Measurements from ENCODE around the gene PSMD3. TPM values are rescaled to one million over a fixed set of nuclear protein-coding genes. Genes with fewer than 3 reads are reported as not detected.

PSMD3 gene
- total and polyA plus RNA-seq, 9 donors, result 48.2 to 88.4 (median 73.4) TPM

GRCh38 chr17:39963829-39964228, 16.8 kb upstream of the PSMD3 start:
- 79 to 82% (median 82%) methylated on average over 6 of the region's 6 CpGs for WGBS, 3 donors
- intact Hi-C loops (cut with DNase I), result loop anchor here in 1 of 4 donors (10.0 kb wide), 1 partner anchor 49 kb away; the partner anchor contains the start of gene GSDMB
- TF ChIP-seq POLR2A (IDR thresholded peaks at IDR 0.05), result no peak
- TF ChIP-seq CTCF (IDR thresholded peaks at IDR 0.05), result no peak
- no peak for TF ChIP-seq EP300 (IDR thresholded peaks at IDR 0.05)
- Histone ChIP-seq H3K4me3 (no peak overlapping the region), H3K27me3 (no peaks in the 10 kb centered on the region), H3K27ac (no peak overlapping the region), H3K4me1 (ENCODE audit: insufficient read depth) (no peaks in the 10 kb centered on the region), H3K9me3 (no peaks in the 10 kb centered on the region), H3K36me3 (no peaks in the 10 kb centered on the region)
- no peak for DNase-seq

- H3K4me1 ChIP-seq (ENCODE audit: insufficient read depth), result no peaks in the 10 kb centered on the region
- H3K27me3 ChIP-seq, result no peaks in the 10 kb centered on the region
- DNase-seq, result no peak
- intact Hi-C loops (cut with DNase I), result loop anchor here in 1 of 4 donors (10.0 kb wide), 1 partner anchor 50 kb away; the partner anchor contains the start of gene GSDMB
- no peaks in the 10 kb centered on the region for H3K9me3 ChIP-seq
- no peak overlapping the region for H3K27ac ChIP-seq
- no peak overlapping the region for H3K4me3 ChIP-seq
- WGBS, 3 donors, result 43 to 59% (median 58%) methylated on average over 8 of the region's 8 CpGs
- no peak for TF ChIP-seq POLR2A (IDR thresholded peaks at IDR 0.05)
- TF ChIP-seq CTCF (IDR thresholded peaks at IDR 0.05), result no peak
- TF ChIP-seq EP300 (IDR thresholded peaks at IDR 0.05), result no peak
- no peaks in the 10 kb centered on the region for H3K36me3 ChIP-seq
Measured at GRCh38 chr17:39965017-39965699, 15.4 kb upstream of the PSMD3 start.

GRCh38 chr17:39966771-39967170, 13.8 kb upstream of the PSMD3 start:
- no peak for DNase-seq
- no peak overlapping the region for H3K4me3 ChIP-seq
- intact Hi-C loops (cut with DNase I), result loop anchor here in 1 of 4 donors (10.0 kb wide), 1 partner anchor 52 kb away; the partner anchor contains the start of gene GSDMB
- TF ChIP-seq POLR2A (IDR thresholded peaks at IDR 0.05), result no peak
- TF ChIP-seq EP300 (IDR thresholded peaks at IDR 0.05), result no peak
- TF ChIP-seq CTCF (IDR thresholded peaks at IDR 0.05), result no peak
- H3K27ac ChIP-seq, result no peak overlapping the region
- WGBS, 3 donors, result 89 to 90% (median 90%) methylated on average over 6 of the region's 6 CpGs
- H3K36me3 ChIP-seq, result no peaks in the 10 kb centered on the region
- no peaks in the 10 kb centered on the region for H3K27me3 ChIP-seq
- H3K9me3 ChIP-seq, result no peaks in the 10 kb centered on the region
- H3K4me1 ChIP-seq (ENCODE audit: insufficient read depth), result no peaks in the 10 kb centered on the region

- Histone ChIP-seq H3K9me3 (no peaks in the 10 kb centered on the region), H3K4me1 (ENCODE audit: insufficient read depth) (no peaks in the 10 kb centered on the region), H3K27ac (no peak overlapping the region), H3K36me3 (no peaks in the 10 kb centered on the region), H3K4me3 (no peak overlapping the region), H3K27me3 (no peaks in the 10 kb centered on the region)
- WGBS, 3 donors, result 79 to 84% (median 82%) methylated on average over 2 of the region's 2 CpGs
- no peak for TF ChIP-seq EP300 (IDR thresholded peaks at IDR 0.05)
- no peak for TF ChIP-seq CTCF (IDR thresholded peaks at IDR 0.05)
- TF ChIP-seq POLR2A (IDR thresholded peaks at IDR 0.05), result no peak
- intact Hi-C loops (cut with DNase I), result loop anchor here in 1 of 4 donors (10.0 kb wide), 1 partner anchor 54 kb away; the partner anchor contains the start of gene GSDMB
- no peak for DNase-seq
Measured at GRCh38 chr17:39968761-39969160, 11.8 kb upstream of the PSMD3 start.
